Neural cell (in vitro differentiated cells): ENCODE results near the gene SESN1. TPM values are rescaled to one million over a fixed set of nuclear protein-coding genes. Genes with fewer than 3 reads are reported as not detected.

Source experiments
- H2AFZ ChIP-seq: fragments of 200-600, 300-800 bp; sonication (generic), shearing (Covaris generic); 2 replicates; pipeline ENCODE4 v1.6.0; 2014; ENCODE audit warnings: low read depth, mild to moderate bottlenecking, antibody characterized with exemption, low read length, moderate library complexity
- H3F3A ChIP-seq: fragments of 200-600 bp; shearing (Covaris generic); 2 replicates; pipeline ENCODE4 v1.6.1; 2016; ENCODE audit warnings: mild to moderate bottlenecking, moderate library complexity, mixed read lengths, antibody characterized with exemption, low read length; ENCODE audit not compliant: insufficient read depth, poor library complexity, severe bottlenecking
- H3K27ac ChIP-seq: fragments of 200-600, 300-800 bp; sonication (generic), shearing (Covaris generic); 2 replicates; pipeline ENCODE4 v1.5.1; 2014; ENCODE audit warnings: mild to moderate bottlenecking, low read length, moderate library complexity
- H3K27me3 ChIP-seq: fragments of 300-800, 200-600 bp; sonication (generic), shearing (Covaris generic); 2 replicates; pipeline ENCODE4 v1.6.0; 2014; ENCODE audit warnings: mild to moderate bottlenecking, low read depth, low read length, moderate library complexity; ENCODE audit not compliant: insufficient read depth
- H3K36me3 ChIP-seq: fragments of 300-800, 200-600 bp; sonication (generic), shearing (Covaris generic); 2 replicates; pipeline ENCODE4 v1.5.1; 2014; ENCODE audit warnings: mild to moderate bottlenecking, antibody characterized with exemption, low read length, moderate library complexity; ENCODE audit not compliant: insufficient read depth
- H3K4me2 ChIP-seq: fragments of 300-800, 200-600 bp; sonication (generic), shearing (Covaris generic); 2 replicates; pipeline ENCODE4 v1.6.0; 2014; ENCODE audit warnings: mild to moderate bottlenecking, low read length
- H3K4me3 ChIP-seq: fragments of 300-800, 200-600 bp; sonication (generic), shearing (Covaris generic); 2 replicates; pipeline ENCODE4 v1.5.1; 2014; ENCODE audit warnings: mild to moderate bottlenecking, low read length, moderate library complexity
- H3K79me2 ChIP-seq: fragments of 200-600 bp; shearing (Covaris generic); replicated peaks from 2 replicates; pipeline ENCODE4 v1.6.0; 2014; ENCODE audit warnings: mild to moderate bottlenecking, low read length, moderate library complexity; ENCODE audit not compliant: insufficient read depth
- H3K9ac ChIP-seq: fragments of 300-800, 200-600 bp; sonication (generic), shearing (Covaris generic); 2 replicates; pipeline ENCODE4 v1.6.1; 2016; ENCODE audit warnings: mild to moderate bottlenecking, low read length, mixed read lengths
- H3K9me2 ChIP-seq: fragments of 200-600 bp; shearing (Covaris generic); 2 replicates; pipeline ENCODE4 v1.6.1; 2016; ENCODE audit warnings: mild to moderate bottlenecking, low read length, mixed read lengths; ENCODE audit not compliant: insufficient read depth
- H3K9me3 ChIP-seq: fragments of 200-600, 300-800 bp; sonication (generic), shearing (Covaris generic); 2 replicates; pipeline ENCODE4 v1.6.1; 2016; ENCODE audit warnings: mild to moderate bottlenecking, mixed run types, low read length, moderate library complexity, mixed read lengths
- H4K20me1 ChIP-seq: fragments of 200-600 bp; shearing (Covaris generic); 2 replicates; pipeline ENCODE4 v1.6.1; 2016; ENCODE audit warnings: mild to moderate bottlenecking, mixed run types; ENCODE audit not compliant: insufficient read depth
- EP300 ChIP-seq: fragments of 450-650 bp; conservative IDR thresholded peaks from 2 replicates; pipeline ENCODE4 v1.6.1; 2014; ENCODE audit warnings: antibody characterized with exemption, mild to moderate bottlenecking, moderate library complexity; ENCODE audit not compliant: poor library complexity, severe bottlenecking
- EZH2 ChIP-seq: fragments of 200-600, 300-800 bp; shearing (Covaris generic), sonication (generic); IDR thresholded peaks from 2 replicates; pipeline ENCODE4 v1.6.1; 2014; ENCODE audit warnings: antibody characterized with exemption, low read length, borderline replicate concordance, mild to moderate bottlenecking; ENCODE audit not compliant: insufficient read depth, poor library complexity, severe bottlenecking
- MXI1 ChIP-seq: fragments of 450-650 bp; conservative IDR thresholded peaks from 2 replicates; pipeline ENCODE4 v1.6.1; 2014; ENCODE audit warnings: antibody characterized with exemption, mild to moderate bottlenecking; ENCODE audit not compliant: poor library complexity, severe bottlenecking
- POLR2AphosphoS5 ChIP-seq: IDR thresholded peaks from 2 replicates; pipeline ENCODE4 v1.6.1; 2012
- RAD21 ChIP-seq: fragments of 450-650 bp; conservative IDR thresholded peaks from 2 replicates; pipeline ENCODE4 v1.6.1; 2014; ENCODE audit warnings: antibody characterized with exemption, mild to moderate bottlenecking, moderate library complexity
- SMC3 ChIP-seq: fragments of 450-650 bp; conservative IDR thresholded peaks from 2 replicates; pipeline ENCODE4 v1.6.1; 2014; ENCODE audit warnings: antibody characterized with exemption, mild to moderate bottlenecking, moderate library complexity; ENCODE audit not compliant: poor library complexity
- TAF1 ChIP-seq: IDR thresholded peaks from 2 replicates; pipeline ENCODE4 v1.6.1; 2012; ENCODE audit warnings: low read depth
- polyA plus RNA-seq: library from polyadenylated mRNA; depleted of rRNA; stranded (reverse); fragments of >200 nt; gene quantifications from 2 replicates; pipeline ENCODE4 v1.2.3, GENCODE V29; 2014
- TF ChIP-seq, protein P1 (sequence below): IDR thresholded peaks from 2 replicates; pipeline ENCODE4 v1.6.1; 2012; ENCODE audit warnings: borderline replicate concordance
- TF ChIP-seq, protein P2 (sequence below): fragments of 450-650 bp; IDR thresholded peaks from 2 replicates; pipeline ENCODE4 v1.5.1; 2014; ENCODE audit warnings: antibody characterized with exemption, mild to moderate bottlenecking, moderate library complexity; ENCODE audit not compliant: poor library complexity, severe bottlenecking

SESN1 gene
- polyA plus RNA-seq, 1 donor from 2014 or later, result 46.4 TPM

DNA sequence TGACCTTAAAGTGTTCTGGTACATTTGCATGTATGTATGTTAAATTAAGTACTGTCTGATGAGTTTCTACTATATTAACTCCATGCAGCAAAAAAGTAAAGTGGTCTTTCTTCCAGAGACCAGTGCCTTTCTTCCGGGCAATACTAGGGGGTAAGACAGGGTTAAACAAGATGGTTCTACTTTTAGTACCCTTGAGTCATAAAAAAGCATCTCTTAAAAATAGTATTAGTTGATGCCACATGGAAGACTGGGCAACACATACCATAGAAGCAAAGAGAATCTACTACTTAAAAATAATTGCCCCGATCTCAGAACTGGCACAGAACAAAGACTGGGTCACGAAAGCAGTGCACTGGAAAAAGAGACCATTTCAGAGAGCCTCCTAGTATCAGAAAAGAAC is 66.2 kb downstream of the SESN1 start:
- H3K9ac ChIP-seq, result no peak overlapping the region
- no peaks in the 10 kb centered on the region for H3K27me3 ChIP-seq
- H3K79me2 ChIP-seq, result no peaks in the 10 kb centered on the region
- no peak for TF ChIP-seq TAF1
- no peak for TF ChIP-seq EZH2
- no peak for TF ChIP-seq MXI1
- TF ChIP-seq EP300, result no peak
- no peaks in the 10 kb centered on the region for H4K20me1 ChIP-seq
- no peak overlapping the region for H2AFZ ChIP-seq
- no peaks in the 10 kb centered on the region for H3K9me2 ChIP-seq
- no peaks in the 10 kb centered on the region for H3F3A ChIP-seq
- no peak overlapping the region for H3K4me2 ChIP-seq
- H3K36me3 ChIP-seq, result no peaks in the 10 kb centered on the region
- H3K27ac ChIP-seq, result no peak overlapping the region
- no peaks in the 10 kb centered on the region for H3K9me3 ChIP-seq
- H3K4me3 ChIP-seq, result no peak overlapping the region

GRCh38 chr6:109027964-109028363 is 66.7 kb downstream of the SESN1 start:
- no peak for TF ChIP-seq EP300
- TF ChIP-seq MXI1, result no peak
- TF ChIP-seq, protein P1, sequence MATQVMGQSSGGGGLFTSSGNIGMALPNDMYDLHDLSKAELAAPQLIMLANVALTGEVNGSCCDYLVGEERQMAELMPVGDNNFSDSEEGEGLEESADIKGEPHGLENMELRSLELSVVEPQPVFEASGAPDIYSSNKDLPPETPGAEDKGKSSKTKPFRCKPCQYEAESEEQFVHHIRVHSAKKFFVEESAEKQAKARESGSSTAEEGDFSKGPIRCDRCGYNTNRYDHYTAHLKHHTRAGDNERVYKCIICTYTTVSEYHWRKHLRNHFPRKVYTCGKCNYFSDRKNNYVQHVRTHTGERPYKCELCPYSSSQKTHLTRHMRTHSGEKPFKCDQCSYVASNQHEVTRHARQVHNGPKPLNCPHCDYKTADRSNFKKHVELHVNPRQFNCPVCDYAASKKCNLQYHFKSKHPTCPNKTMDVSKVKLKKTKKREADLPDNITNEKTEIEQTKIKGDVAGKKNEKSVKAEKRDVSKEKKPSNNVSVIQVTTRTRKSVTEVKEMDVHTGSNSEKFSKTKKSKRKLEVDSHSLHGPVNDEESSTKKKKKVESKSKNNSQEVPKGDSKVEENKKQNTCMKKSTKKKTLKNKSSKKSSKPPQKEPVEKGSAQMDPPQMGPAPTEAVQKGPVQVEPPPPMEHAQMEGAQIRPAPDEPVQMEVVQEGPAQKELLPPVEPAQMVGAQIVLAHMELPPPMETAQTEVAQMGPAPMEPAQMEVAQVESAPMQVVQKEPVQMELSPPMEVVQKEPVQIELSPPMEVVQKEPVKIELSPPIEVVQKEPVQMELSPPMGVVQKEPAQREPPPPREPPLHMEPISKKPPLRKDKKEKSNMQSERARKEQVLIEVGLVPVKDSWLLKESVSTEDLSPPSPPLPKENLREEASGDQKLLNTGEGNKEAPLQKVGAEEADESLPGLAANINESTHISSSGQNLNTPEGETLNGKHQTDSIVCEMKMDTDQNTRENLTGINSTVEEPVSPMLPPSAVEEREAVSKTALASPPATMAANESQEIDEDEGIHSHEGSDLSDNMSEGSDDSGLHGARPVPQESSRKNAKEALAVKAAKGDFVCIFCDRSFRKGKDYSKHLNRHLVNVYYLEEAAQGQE, result no peak
- TF ChIP-seq, protein P2, sequence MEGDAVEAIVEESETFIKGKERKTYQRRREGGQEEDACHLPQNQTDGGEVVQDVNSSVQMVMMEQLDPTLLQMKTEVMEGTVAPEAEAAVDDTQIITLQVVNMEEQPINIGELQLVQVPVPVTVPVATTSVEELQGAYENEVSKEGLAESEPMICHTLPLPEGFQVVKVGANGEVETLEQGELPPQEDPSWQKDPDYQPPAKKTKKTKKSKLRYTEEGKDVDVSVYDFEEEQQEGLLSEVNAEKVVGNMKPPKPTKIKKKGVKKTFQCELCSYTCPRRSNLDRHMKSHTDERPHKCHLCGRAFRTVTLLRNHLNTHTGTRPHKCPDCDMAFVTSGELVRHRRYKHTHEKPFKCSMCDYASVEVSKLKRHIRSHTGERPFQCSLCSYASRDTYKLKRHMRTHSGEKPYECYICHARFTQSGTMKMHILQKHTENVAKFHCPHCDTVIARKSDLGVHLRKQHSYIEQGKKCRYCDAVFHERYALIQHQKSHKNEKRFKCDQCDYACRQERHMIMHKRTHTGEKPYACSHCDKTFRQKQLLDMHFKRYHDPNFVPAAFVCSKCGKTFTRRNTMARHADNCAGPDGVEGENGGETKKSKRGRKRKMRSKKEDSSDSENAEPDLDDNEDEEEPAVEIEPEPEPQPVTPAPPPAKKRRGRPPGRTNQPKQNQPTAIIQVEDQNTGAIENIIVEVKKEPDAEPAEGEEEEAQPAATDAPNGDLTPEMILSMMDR, result no peak
- no peak for TF ChIP-seq SMC3
- no peak for TF ChIP-seq RAD21
- no peak for TF ChIP-seq TAF1
- no peak for TF ChIP-seq EZH2
- no peak for TF ChIP-seq POLR2AphosphoS5
- Histone ChIP-seq H3K9me3 (no peaks in the 10 kb centered on the region), H4K20me1 (no peaks in the 10 kb centered on the region), H3F3A (no peaks in the 10 kb centered on the region), H3K4me3 (no peak overlapping the region), H3K27ac (no peak overlapping the region), H3K9me2 (no peaks in the 10 kb centered on the region), H3K27me3 (no peaks in the 10 kb centered on the region), H3K9ac (no peak overlapping the region), H3K79me2 (no peaks in the 10 kb centered on the region), H3K36me3 (no peaks in the 10 kb centered on the region), H2AFZ (no peak overlapping the region), H3K4me2 (no peak overlapping the region)

DNA sequence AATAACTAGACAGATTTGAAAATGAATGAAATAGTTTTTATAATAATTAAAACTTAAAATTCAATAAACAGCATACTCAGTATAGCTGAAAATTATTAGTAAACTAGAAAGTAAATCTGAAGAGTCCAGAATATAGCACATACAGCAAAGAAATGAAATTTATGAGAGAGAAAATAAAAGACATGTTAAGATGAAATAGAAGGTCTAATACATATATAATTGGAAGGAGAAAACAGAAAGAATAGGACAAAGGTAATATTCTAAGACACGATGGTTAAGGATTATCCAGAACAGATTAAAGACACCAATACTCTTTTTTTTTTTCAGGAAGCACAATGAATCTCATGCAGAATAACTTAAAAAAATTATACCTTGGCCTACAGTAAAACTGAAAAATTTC is 69.0 kb downstream of the SESN1 start:
- H3K27ac ChIP-seq, result no peak overlapping the region

More for the DNA sequence above, 69.0 kb downstream of the SESN1 start:
- Histone ChIP-seq H3K9ac (no peak overlapping the region), H4K20me1 (no peaks in the 10 kb centered on the region), H3K36me3 (no peaks in the 10 kb centered on the region), H3K9me2 (no peaks in the 10 kb centered on the region), H3K9me3 (no peaks in the 10 kb centered on the region), H2AFZ (no peak overlapping the region), H3K4me2 (no peak overlapping the region), H3K4me3 (no peak overlapping the region), H3K27me3 (no peaks in the 10 kb centered on the region), H3F3A (no peaks in the 10 kb centered on the region), H3K79me2 (no peaks in the 10 kb centered on the region)
- no peak for TF ChIP-seq TAF1
- TF ChIP-seq EZH2, result no peak
- TF ChIP-seq, protein P2, result no peak
- no peak for TF ChIP-seq RAD21
- TF ChIP-seq SMC3, result no peak
- no peak for TF ChIP-seq EP300
- TF ChIP-seq, protein P1, result no peak
- no peak for TF ChIP-seq MXI1
- no peak for TF ChIP-seq POLR2AphosphoS5
